Coronary artery (tissue), 2 donors: ENCODE measurements around the gene TERT.
"Not testable (repeated sequence)": the region's sequence is repeated elsewhere in the genome, so short reads cannot be mapped to it uniquely, and the experiment has no call there.

Experiments
- DNase-seq: peaks from one replicate; pipeline ENCODE4 v3.0.0-alpha.2; 2017; ENCODE audit warnings: low spot score
- H3K27ac ChIP-seq, 2 donors: fragments of 200-600 bp; sonication (generic); one replicate each; pipeline ENCODE4 v1.5.1; 2016 to 2019
- H3K4me3 ChIP-seq: fragments of 200-600 bp; sonication (generic); 2 replicates; pipeline ENCODE4 v1.5.1; 2016; ENCODE audit warnings: mild to moderate bottlenecking, moderate library complexity
- TF ChIP-seq, protein P1 (sequence below): fragments of 200-600 bp; sonication (generic); IDR thresholded peaks from one replicate; pipeline ENCODE4 v1.5.1; 2019; ENCODE audit warnings: antibody characterized with exemption

TERT gene

DNA sequence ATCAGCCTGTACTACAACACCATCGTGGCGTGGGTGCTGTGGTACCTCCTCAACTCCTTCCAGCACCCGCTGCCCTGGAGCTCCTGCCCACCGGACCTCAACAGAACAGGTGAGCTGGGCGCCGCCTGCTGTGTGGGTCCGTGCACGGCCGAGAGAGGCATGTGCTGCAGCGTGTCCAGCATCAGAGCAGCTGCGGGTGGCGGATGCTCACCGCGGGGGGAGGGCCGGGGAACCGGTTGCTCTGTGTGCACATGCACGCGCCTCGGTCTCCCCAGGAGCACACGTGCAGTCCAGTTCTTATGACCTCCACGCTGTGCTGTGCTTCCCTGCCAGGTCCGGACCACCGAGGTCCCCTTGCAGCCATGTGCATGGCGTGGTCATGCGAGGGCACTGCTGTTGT is 62.1 kb downstream of the TERT start:
- no peak overlapping the region for H3K27ac ChIP-seq
- DNase-seq, result no peak
- TF ChIP-seq, protein P1, sequence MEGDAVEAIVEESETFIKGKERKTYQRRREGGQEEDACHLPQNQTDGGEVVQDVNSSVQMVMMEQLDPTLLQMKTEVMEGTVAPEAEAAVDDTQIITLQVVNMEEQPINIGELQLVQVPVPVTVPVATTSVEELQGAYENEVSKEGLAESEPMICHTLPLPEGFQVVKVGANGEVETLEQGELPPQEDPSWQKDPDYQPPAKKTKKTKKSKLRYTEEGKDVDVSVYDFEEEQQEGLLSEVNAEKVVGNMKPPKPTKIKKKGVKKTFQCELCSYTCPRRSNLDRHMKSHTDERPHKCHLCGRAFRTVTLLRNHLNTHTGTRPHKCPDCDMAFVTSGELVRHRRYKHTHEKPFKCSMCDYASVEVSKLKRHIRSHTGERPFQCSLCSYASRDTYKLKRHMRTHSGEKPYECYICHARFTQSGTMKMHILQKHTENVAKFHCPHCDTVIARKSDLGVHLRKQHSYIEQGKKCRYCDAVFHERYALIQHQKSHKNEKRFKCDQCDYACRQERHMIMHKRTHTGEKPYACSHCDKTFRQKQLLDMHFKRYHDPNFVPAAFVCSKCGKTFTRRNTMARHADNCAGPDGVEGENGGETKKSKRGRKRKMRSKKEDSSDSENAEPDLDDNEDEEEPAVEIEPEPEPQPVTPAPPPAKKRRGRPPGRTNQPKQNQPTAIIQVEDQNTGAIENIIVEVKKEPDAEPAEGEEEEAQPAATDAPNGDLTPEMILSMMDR, result no peak
- no peak overlapping the region for H3K4me3 ChIP-seq

DNA sequence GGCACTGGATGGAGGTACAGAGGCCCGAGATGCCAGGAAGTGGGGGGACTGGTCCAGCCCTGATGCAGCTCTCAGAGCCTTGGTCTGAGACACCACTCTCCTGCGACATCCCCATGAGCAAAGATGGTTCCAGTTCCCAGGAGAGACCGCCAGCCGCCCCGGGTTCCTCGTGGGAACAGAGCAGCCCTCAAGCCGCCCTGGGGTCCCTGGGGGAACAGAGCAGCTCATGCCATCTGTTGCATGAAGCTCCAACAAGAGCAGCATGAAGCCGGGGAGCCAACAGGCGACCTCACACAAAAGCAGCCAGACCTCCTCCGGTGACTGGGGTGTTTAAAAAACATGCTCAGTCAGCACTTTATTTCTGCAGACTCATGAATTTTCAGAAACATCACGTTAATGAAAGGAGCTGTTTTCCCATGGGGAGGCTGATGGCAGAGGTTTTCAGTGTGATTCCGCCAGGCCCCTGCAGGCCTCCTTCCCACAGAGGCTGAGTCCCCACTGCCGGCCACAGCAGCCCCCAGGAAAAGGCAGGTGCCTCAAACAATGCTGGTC is 63.4 kb downstream of the TERT start:
- Histone ChIP-seq H3K27ac (no peak overlapping the region), H3K4me3 (no peak overlapping the region)
- TF ChIP-seq, protein P1, result no peak
- DNase-seq, result no peak

DNA sequence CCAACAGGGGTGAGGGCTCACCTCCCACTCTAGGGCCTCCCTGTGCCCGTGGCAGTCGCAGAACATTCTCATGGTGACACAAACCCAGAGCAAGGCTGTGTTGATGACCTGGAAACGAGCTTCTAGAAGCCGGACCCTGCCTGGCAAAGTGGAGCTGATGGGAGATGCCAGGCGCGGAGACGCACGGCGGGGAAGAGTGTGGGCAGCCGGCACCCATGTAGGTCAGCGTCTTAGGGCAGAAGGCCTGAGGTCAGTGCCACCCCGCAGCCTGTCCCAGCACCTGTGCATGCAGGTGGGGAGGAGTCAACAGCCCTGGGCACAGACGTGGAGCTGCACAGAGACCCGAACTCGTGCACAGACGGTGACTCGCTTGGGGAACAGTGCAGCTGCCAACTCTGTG is 64.3 kb downstream of the TERT start:
- Histone ChIP-seq H3K27ac (no peak overlapping the region), H3K4me3 (no peak overlapping the region)
- DNase-seq, result no peak
- TF ChIP-seq, protein P1, result no peak

DNA sequence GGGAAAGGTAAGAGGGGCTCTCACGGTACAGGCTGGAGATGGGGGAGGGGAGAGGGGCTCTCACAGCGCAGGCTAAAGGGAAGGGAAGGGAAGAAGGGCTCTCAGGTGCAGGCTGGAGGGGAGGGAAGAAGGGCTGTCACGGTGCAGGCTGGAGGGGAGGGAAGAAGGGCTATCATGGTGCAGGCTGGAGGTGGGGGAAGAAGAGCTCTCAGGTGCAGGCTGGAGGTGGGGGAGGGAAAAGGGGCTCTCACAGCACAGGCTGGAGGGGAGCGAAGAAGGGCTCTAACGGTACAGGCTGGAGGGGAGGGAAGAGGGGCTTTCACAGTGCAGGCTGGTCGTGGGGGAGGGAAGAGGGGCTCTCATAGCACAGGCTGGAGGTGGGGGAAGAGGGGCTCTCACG is 65.0 kb downstream of the TERT start:
- DNase-seq, result no peak
- TF ChIP-seq, protein P1, result no peak
- Histone ChIP-seq H3K4me3 (no peak overlapping the region), H3K27ac (no peak overlapping the region)

DNA sequence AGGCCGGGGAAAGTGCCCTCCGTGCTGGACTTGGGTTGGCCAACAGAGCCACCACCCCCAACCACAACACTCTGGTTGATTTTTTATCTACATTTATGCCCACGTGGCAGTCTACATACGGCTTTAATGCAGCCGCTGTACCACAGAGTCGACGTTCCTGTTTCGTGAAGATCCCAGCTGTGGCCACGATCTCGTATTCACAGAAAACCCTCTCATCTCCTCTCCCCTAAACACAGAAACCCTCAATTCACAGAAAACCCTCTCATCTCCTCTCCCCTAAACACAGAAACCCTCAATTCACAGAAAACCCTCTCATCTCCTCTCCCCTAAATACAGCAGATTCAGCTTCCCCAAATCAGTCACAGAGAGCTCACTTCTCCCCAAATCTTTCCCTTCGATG is 65.8 kb downstream of the TERT start:
- not testable (repeated sequence) for DNase-seq, H3K27ac ChIP-seq, H3K4me3 ChIP-seq

DNA sequence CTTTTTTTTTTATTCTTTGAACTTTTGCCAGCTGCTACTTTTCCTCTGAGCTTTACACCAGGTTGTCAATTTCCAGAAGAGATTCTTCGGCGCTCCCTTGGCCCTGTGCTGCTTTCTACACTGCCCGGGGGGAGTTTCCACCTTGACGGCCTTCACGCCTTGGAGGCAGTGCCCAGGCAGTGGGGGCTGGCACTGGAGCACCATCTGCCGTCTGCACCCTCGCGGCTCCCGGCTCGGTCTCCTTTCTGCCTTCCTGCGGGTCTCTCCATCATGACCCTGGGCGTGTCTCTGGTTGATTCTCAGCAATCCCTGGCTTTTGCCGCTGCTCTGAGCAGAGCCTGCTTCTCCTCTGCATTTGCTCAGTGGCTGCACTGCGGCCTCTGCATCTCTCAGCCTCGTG is 66.7 kb downstream of the TERT start:
- H3K4me3 ChIP-seq, result no peak overlapping the region
- TF ChIP-seq, protein P1, result no peak
- H3K27ac ChIP-seq, result no peak overlapping the region
- no peak for DNase-seq

DNA sequence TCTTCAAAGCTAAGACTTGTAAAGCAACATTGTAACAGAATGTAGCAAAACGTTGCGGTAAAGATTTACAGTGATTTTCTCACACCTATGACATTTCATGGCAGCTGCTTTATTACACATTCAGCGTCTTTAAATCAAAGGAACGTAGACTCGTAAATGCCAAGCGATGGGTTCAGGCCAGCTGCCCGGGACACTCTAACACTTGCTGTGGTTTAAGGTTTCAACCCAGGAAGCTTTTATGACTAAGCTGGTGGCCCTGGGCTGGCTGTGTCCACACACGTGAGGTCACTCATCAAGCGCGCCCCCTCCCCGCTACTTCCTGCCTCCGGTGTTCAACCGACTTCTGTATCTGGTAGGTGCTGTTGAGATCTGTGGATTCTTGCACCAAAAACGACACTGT is 67.2 kb downstream of the TERT start:
- TF ChIP-seq, protein P1, result no peak
- Histone ChIP-seq H3K4me3 (no peak overlapping the region), H3K27ac (no peak overlapping the region)
- no peak for DNase-seq
